NB4 (cell line): ENCODE data around the gene CXCL17.

Source experiments
- DNase-seq: peaks from one replicate; pipeline ENCODE4 v3.0.0; 2010; ENCODE audit warnings: low read depth
- H3K4me3 ChIP-seq: one replicate; pipeline ENCODE4 v1.5.1; 2011; ENCODE audit warnings: mild to moderate bottlenecking, low read depth, low read length, moderate library complexity
- CTCF ChIP-seq: IDR thresholded peaks from one replicate; pipeline ENCODE4 v1.5.1; 2012; ENCODE audit warnings: low read depth, low read length
- MAX ChIP-seq: IDR thresholded peaks from 2 replicates; pipeline ENCODE4 v1.6.1; 2011; ENCODE audit warnings: low read depth, low read length
- MYC ChIP-seq: IDR thresholded peaks from 2 replicates; pipeline ENCODE4 v1.6.1; 2011; ENCODE audit warnings: low read depth, low read length
- POLR2A ChIP-seq: IDR thresholded peaks from 2 replicates; pipeline ENCODE4 v1.6.1; 2011; ENCODE audit warnings: mild to moderate bottlenecking; ENCODE audit not compliant: insufficient read length; ENCODE audit errors: extremely low read depth

The CXCL17 gene

GRCh38 chr19:42443944-42444398 is 1.2 kb upstream of the CXCL17 start:
- TF ChIP-seq CTCF (no peak), MYC (no peak), POLR2A (no peak)
- no peak for DNase-seq
- H3K4me3 ChIP-seq, result no peak overlapping the region

DNA sequence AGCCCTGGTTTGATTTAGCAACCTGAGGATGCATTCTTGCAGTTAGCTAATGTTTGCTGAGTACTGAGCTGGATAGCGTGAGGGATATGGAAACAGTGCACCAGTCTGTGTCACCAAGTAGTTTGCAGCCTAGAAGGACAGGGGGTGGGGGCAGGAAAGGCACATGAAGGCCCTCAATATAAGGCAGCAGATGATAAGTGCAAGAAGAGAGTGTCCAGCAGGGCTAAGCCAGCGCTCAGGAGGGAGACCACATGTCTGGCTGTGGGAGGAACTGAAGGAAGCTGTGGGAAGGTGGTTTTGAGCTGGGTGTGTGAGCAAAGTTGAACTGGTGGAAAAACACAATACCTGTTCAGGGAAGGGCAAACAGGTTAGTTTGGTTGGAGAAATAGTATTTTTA is 1.7 kb downstream of the CXCL17 start:
- peak; percentile 4 for DNase-seq
- no peak for TF ChIP-seq CTCF
- no peak for TF ChIP-seq MYC
- no peak for TF ChIP-seq POLR2A
- TF ChIP-seq MAX, result no peak
- H3K4me3 ChIP-seq, result no peak overlapping the region

DNA sequence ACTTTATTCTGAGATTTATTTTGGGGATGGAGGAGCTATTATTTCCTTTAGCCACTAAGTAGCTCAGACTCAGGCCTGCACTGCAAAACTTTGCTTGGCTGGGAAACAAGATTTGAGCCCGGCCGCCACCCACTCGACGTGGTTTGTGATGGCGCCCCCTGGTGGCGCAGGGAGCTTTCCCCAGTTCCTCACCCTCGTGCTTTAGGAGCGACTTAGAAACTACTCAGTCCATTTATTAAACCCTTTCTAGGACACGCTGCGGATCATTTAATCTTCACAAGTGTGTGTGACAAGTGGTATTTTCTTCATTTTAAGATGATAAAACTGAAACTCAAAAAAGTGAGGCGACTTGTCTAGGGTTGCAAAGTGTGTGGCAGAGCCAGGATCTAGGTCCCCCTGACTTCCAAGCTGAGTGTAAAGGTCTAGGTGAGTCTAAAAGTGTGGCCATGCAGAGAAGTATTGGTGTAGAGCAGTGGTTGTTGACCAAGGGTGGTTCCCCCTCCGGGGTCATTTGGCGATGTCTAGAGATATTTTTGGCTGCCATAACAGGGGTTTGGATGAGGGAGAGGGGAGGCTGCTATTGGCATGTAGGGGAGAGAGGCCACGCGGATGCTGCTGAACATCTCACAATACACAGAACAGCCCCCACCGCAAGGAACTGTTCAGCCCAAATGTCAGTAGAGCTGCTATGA is 2.2 kb downstream of the CXCL17 start:
- TF ChIP-seq MYC (no peak), MAX (no peak), CTCF (peak; percentile 81)
- DNase-seq, result peak; percentile 65
- H3K4me3 ChIP-seq, result no peak overlapping the region

GRCh38 chr19:42436006-42436405 is 6.7 kb downstream of the CXCL17 start:
- TF ChIP-seq MAX, result no peak
- no peak for TF ChIP-seq POLR2A
- TF ChIP-seq CTCF, result no peak
- no peak for TF ChIP-seq MYC
- H3K4me3 ChIP-seq, result no peak overlapping the region
- peak; percentile 6 for DNase-seq

GRCh38 chr19:42435316-42435715 is 7.4 kb downstream of the CXCL17 start:
- TF ChIP-seq MYC (no peak), CTCF (no peak), POLR2A (no peak), MAX (no peak)
- no peak for DNase-seq

More at GRCh38 chr19:42435316-42435715, 7.4 kb downstream of the CXCL17 start:
- H3K4me3 ChIP-seq, result no peak overlapping the region
